ENCODE measurements around the gene HELZ.

Gene HELZ

DNA sequence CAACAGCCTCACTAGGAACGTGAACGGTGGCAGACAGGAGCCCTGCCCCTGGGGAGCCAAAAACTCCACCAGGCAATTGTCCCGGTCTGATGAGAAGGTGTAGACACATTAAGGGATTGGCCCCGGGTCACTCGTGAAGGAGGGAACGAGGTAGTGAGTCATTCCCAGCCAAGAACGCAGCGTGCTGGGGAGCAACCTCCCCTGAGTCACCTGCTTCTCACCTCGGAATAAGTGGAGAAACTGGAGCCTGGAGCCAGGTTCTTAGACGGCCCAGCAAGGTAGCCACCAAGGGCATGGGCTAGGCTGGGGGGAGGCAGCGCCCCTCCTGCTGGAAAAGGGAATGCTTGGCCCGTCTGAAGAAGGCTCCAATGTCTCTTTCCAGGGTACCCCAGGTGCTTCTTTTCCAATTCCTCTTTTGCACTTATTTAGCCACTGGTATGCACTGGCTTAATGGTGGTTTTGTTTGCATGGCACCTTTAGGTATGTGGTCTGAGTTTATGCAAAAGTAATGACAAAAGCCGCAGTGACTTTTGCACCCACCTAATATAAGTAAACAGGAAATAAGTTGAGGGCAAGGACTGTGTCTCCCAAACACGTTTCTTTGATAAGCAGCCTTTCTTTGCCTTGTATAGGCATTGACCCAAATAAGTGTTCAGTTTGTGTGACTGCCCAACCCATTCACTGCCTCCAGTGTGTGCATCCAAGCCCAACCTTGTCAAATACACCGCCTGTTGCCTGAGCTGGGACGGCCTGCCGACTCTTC, 1.8 kb upstream of the HELZ start (continued):
- TF ChIP-seq, protein P1, sequence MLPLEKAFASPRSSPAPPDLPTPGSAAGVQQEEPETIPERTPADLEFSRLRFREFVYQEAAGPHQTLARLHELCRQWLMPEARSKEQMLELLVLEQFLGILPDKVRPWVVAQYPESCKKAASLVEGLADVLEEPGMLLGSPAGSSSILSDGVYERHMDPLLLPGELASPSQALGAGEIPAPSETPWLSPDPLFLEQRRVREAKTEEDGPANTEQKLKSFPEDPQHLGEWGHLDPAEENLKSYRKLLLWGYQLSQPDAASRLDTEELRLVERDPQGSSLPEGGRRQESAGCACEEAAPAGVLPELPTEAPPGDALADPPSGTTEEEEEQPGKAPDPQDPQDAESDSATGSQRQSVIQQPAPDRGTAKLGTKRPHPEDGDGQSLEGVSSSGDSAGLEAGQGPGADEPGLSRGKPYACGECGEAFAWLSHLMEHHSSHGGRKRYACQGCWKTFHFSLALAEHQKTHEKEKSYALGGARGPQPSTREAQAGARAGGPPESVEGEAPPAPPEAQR (tag by site-specific recombination; IDR thresholded peaks at IDR 0.05), result no peak
- TF ChIP-seq ZNF544 (tag by site-specific recombination; IDR thresholded peaks at IDR 0.05), result no peak
- TF ChIP-seq ZBTB48 (tag by site-specific recombination; IDR thresholded peaks at IDR 0.05), result peak; percentile 81

DNA sequence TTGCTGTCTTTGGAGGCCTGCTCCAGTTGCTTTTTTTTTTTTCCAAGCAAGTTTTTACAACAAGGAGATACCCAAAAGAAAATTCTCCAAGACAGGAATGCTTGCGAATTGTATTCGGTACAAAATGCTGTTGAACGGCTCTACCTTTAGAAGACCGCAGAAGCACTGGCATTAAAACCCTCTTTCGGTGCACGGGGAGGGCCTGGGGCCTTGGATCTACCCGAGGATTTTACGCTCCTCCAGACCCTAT, 1.3 kb upstream of the HELZ start:
- POLR2A ChIA-PET, result no interaction called here

DNA sequence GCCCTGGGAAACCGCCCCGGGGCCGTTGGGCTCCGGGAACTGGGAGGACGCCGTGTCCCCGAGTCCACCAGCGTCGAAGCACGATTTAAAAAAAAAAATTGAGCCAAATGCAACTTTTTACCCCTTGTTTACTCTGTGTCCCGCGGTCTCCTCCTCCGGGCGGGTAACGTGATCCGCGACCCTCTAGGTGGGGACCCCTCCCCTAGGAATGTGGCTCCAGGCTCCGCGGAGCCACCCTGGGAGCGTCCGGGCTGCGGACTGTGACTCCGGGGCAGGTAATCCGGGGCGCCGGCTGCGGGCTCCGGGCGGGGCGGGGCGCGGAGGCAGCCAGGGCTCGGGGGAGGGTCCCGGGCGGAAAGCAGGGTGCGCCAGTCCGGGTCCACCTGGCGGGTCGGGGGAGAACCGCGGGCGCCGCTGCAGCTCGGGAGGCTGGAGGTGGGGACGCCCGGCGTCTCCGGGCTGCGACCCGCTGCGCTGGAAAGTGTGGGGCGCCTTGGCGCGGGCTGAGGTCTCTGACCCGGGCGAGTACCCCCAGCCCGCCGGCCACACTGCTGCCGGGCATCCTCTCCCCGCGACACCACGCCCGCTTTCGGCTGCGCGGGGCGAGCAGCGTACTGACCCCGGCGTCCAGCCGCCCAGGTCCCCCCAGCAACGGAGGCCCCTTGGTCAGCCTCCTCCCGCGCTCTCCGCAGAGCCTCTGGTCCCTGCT, 852 bp upstream of the HELZ start:
- CTCF ChIA-PET, result no interaction called here
- peak overlapping the region; percentile 96 for H3K27ac ChIP-seq (ENCODE audit: extremely low read depth, low read depth, low read length)
- peak overlapping the region; percentile 93 for H3K4me3 ChIP-seq (ENCODE audit: low read depth, low read length)
- peaks cover 3 to 8% of the 10 kb centered on the region in 2 experiments; a peak in 2 of 3 replicates for H3K36me3 ChIP-seq (ENCODE audit: control insufficient read depth in 2 of 2, insufficient read depth in 1 of 2, low read length in 2 of 2)
- no peaks in the 10 kb centered on the region for H3K9me3 ChIP-seq (ENCODE audit: control insufficient read depth, insufficient read depth, low read depth, low read length)
- peaks cover 8% of the 10 kb centered on the region for H3K4me1 ChIP-seq (ENCODE audit: control insufficient read depth, insufficient read depth, low read length)
- POLR2A ChIA-PET, result interaction anchor here (0.5 to 1.3 kb wide), 6 partner anchors 12 to 401 kb away, joined by 3 to 8 read pairs (median 4); no protein-coding TSS in a partner anchor
- TF ChIP-seq KLF7 (tag by site-specific recombination; IDR thresholded peaks at IDR 0.05; ENCODE audit: borderline replicate concordance), result no peak
- TF ChIP-seq, protein P2, sequence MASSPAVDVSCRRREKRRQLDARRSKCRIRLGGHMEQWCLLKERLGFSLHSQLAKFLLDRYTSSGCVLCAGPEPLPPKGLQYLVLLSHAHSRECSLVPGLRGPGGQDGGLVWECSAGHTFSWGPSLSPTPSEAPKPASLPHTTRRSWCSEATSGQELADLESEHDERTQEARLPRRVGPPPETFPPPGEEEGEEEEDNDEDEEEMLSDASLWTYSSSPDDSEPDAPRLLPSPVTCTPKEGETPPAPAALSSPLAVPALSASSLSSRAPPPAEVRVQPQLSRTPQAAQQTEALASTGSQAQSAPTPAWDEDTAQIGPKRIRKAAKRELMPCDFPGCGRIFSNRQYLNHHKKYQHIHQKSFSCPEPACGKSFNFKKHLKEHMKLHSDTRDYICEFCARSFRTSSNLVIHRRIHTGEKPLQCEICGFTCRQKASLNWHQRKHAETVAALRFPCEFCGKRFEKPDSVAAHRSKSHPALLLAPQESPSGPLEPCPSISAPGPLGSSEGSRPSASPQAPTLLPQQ (tag by site-specific recombination; IDR thresholded peaks at IDR 0.05), result no peak
- TF ChIP-seq ZBTB20 (tag by site-specific recombination; IDR thresholded peaks at IDR 0.05), result no peak; the same call in 1 of the 2 replicates
- no peak for TF ChIP-seq ZNF24 (tag by site-specific recombination; IDR thresholded peaks at IDR 0.05)
- 0 out of 2 replicates have a peak, but pooled peaks have one; percentile 16 for TF ChIP-seq SP7 (tag by site-specific recombination; IDR thresholded peaks at IDR 0.05)
- peak; percentile 75 for TF ChIP-seq ZBTB8A (tag by site-specific recombination; IDR thresholded peaks at IDR 0.05)
- no peak for TF ChIP-seq ZNF558 (tag by site-specific recombination; IDR thresholded peaks at IDR 0.05)
- TF ChIP-seq, protein P3, sequence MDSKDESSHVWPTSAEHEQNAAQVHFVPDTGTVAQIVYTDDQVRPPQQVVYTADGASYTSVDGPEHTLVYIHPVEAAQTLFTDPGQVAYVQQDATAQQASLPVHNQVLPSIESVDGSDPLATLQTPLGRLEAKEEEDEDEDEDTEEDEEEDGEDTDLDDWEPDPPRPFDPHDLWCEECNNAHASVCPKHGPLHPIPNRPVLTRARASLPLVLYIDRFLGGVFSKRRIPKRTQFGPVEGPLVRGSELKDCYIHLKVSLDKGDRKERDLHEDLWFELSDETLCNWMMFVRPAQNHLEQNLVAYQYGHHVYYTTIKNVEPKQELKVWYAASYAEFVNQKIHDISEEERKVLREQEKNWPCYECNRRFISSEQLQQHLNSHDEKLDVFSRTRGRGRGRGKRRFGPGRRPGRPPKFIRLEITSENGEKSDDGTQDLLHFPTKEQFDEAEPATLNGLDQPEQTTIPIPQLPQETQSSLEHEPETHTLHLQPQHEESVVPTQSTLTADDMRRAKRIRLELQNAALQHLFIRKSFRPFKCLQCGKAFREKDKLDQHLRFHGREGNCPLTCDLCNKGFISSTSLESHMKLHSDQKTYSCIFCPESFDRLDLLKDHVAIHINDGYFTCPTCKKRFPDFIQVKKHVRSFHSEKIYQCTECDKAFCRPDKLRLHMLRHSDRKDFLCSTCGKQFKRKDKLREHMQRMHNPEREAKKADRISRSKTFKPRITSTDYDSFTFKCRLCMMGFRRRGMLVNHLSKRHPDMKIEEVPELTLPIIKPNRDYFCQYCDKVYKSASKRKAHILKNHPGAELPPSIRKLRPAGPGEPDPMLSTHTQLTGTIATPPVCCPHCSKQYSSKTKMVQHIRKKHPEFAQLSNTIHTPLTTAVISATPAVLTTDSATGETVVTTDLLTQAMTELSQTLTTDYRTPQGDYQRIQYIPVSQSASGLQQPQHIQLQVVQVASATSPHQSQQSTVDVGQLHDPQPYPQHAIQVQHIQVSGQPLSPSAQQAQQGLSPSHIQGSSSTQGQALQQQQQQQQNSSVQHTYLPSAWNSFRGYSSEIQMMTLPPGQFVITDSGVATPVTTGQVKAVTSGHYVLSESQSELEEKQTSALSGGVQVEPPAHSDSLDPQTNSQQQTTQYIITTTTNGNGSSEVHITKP (tag by site-specific recombination; IDR thresholded peaks at IDR 0.05), result no peak
- TF ChIP-seq GLIS2 (tag by site-specific recombination; IDR thresholded peaks at IDR 0.05), result peak; percentile 76
- TF ChIP-seq ZNF2 (tag by site-specific recombination; IDR thresholded peaks at IDR 0.05), result no peak
- TF ChIP-seq, protein P4, sequence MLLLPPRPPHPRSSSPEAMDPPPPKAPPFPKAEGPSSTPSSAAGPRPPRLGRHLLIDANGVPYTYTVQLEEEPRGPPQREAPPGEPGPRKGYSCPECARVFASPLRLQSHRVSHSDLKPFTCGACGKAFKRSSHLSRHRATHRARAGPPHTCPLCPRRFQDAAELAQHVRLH (tag by site-specific recombination; IDR thresholded peaks at IDR 0.05), result no peak

More for the DNA sequence above, 1.3 kb upstream of the HELZ start:
- CTCF ChIA-PET, result no interaction called here
- Histone ChIP-seq H3K27ac (ENCODE audit: extremely low read depth, low read depth, low read length) (peak overlapping the region; percentile 96; the same call in 1 of the 2 replicates), H3K4me3 (ENCODE audit: low read depth, low read length) (peak overlapping the region; percentile 93), H3K9me3 (ENCODE audit: control insufficient read depth, insufficient read depth, low read depth, low read length) (no peaks in the 10 kb centered on the region), H3K36me3 (ENCODE audit: control insufficient read depth in 2 of 2, insufficient read depth in 1 of 2, low read length in 2 of 2) (peaks cover 3 to 6% of the 10 kb centered on the region in 2 experiments; a peak in 2 of 3 replicates), H3K4me1 (ENCODE audit: control insufficient read depth, insufficient read depth, low read length) (peaks cover 8% of the 10 kb centered on the region)
- TF ChIP-seq ZFP37 (tag by site-specific recombination; IDR thresholded peaks at IDR 0.05), result 0 out of 2 replicates have a peak, but pooled peaks have one; percentile 39
- no peak for TF ChIP-seq HOXC10 (CRISPR knock-in tag; IDR thresholded peaks at IDR 0.05)
- TF ChIP-seq, protein P5, sequence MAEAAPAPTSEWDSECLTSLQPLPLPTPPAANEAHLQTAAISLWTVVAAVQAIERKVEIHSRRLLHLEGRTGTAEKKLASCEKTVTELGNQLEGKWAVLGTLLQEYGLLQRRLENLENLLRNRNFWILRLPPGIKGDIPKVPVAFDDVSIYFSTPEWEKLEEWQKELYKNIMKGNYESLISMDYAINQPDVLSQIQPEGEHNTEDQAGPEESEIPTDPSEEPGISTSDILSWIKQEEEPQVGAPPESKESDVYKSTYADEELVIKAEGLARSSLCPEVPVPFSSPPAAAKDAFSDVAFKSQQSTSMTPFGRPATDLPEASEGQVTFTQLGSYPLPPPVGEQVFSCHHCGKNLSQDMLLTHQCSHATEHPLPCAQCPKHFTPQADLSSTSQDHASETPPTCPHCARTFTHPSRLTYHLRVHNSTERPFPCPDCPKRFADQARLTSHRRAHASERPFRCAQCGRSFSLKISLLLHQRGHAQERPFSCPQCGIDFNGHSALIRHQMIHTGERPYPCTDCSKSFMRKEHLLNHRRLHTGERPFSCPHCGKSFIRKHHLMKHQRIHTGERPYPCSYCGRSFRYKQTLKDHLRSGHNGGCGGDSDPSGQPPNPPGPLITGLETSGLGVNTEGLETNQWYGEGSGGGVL (tag by site-specific recombination; IDR thresholded peaks at IDR 0.05), result no peak
- TF ChIP-seq ZNF341 (tag by site-specific recombination; IDR thresholded peaks at IDR 0.05; ENCODE audit: low read depth), result no peak
- TF ChIP-seq, protein P6, sequence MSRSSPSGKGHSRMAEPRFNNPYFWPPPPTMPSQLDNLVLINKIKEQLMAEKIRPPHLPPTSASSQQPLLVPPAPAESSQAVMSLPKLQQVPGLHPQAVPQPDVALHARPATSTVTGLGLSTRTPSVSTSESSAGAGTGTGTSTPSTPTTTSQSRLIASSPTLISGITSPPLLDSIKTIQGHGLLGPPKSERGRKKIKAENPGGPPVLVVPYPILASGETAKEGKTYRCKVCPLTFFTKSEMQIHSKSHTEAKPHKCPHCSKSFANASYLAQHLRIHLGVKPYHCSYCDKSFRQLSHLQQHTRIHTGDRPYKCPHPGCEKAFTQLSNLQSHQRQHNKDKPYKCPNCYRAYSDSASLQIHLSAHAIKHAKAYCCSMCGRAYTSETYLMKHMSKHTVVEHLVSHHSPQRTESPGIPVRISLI (tag by site-specific recombination; IDR thresholded peaks at IDR 0.05), result 0 out of 2 replicates have a peak, but pooled peaks have one; percentile 24
- peak; percentile 94 for TF ChIP-seq ZNF335 (tag by site-specific recombination; conservative IDR thresholded peaks at IDR 0.05)
- TF ChIP-seq ZBTB21 (tag by site-specific recombination; IDR thresholded peaks at IDR 0.05), result 0 out of 2 replicates have a peak, but pooled peaks have one; percentile 8
- TF ChIP-seq ZNF664 (tag by site-specific recombination; IDR thresholded peaks at IDR 0.05), result no peak
